Skeletal muscle satellite cell (primary cell): ENCODE measurements around the gene OXNAD1.

Experiments
- H3K27me3 ChIP-seq: 2 replicates; pipeline ENCODE4 v1.7.0; 2013; ENCODE audit warnings: low read length; ENCODE audit not compliant: control insufficient read depth, insufficient read depth
- H3K36me3 ChIP-seq: 2 replicates; pipeline ENCODE4 v1.7.0; 2013; ENCODE audit warnings: mild to moderate bottlenecking, control low read depth, low read length; ENCODE audit not compliant: insufficient read depth
- H3K4me1 ChIP-seq: 2 replicates; pipeline ENCODE4 v1.7.0; 2013; ENCODE audit warnings: low read length; ENCODE audit not compliant: control insufficient read depth, insufficient read depth
- H3K4me2 ChIP-seq: 2 replicates; pipeline ENCODE4 v1.7.0; 2013; ENCODE audit warnings: mild to moderate bottlenecking, low read length
- H3K4me3 ChIP-seq: 2 replicates; pipeline ENCODE4 v1.7.0; 2013; ENCODE audit warnings: low read length
- H3K9ac ChIP-seq: 2 replicates; pipeline ENCODE4 v1.7.0; 2013; ENCODE audit warnings: mild to moderate bottlenecking, low read depth, low read length, moderate library complexity
- H3K9me3 ChIP-seq: replicated peaks from 2 replicates; pipeline ENCODE4 v1.7.0; 2013; ENCODE audit warnings: mild to moderate bottlenecking, control low read depth, low read length

Gene OXNAD1

GRCh38 chr3:16322189-16322588 is 57.2 kb downstream of the OXNAD1 start:
- Histone ChIP-seq H3K9me3 (no peaks in the 10 kb centered on the region), H3K4me3 (no peak overlapping the region), H3K4me1 (no peaks in the 10 kb centered on the region), H3K27me3 (no peaks in the 10 kb centered on the region), H3K36me3 (peaks cover 61% of the 10 kb centered on the region), H3K9ac (no peak overlapping the region), H3K4me2 (no peak overlapping the region)

- H3K9me3 ChIP-seq: no peaks in the 10 kb centered on the region
- no peak overlapping the region for H3K4me2 ChIP-seq
- no peaks in the 10 kb centered on the region for H3K27me3 ChIP-seq
- no peak overlapping the region for H3K9ac ChIP-seq
- no peak overlapping the region for H3K4me3 ChIP-seq
- H3K36me3 ChIP-seq: peaks cover 60% of the 10 kb centered on the region
- no peaks in the 10 kb centered on the region for H3K4me1 ChIP-seq
Observed at GRCh38 chr3:16323737-16324136, 58.7 kb downstream of the OXNAD1 start.

GRCh38 chr3:16325850-16326249 is 60.8 kb downstream of the OXNAD1 start:
- Histone ChIP-seq H3K9me3 (no peaks in the 10 kb centered on the region), H3K36me3 (peaks cover 40% of the 10 kb centered on the region)

GRCh38 chr3:16326724-16327349 is 61.8 kb downstream of the OXNAD1 start:
- Histone ChIP-seq H3K27me3 (no peaks in the 10 kb centered on the region), H3K9ac (no peak overlapping the region)

More at GRCh38 chr3:16325850-16326249, 60.8 kb downstream of the OXNAD1 start:
- no peaks in the 10 kb centered on the region for H3K4me1 ChIP-seq
- no peak overlapping the region for H3K4me3 ChIP-seq
- H3K9ac ChIP-seq: no peak overlapping the region
- no peaks in the 10 kb centered on the region for H3K27me3 ChIP-seq
- H3K4me2 ChIP-seq: no peak overlapping the region

GRCh38 chr3:16328124-16328523 is 63.1 kb downstream of the OXNAD1 start:
- Histone ChIP-seq H3K9me3 (no peaks in the 10 kb centered on the region), H3K4me1 (peaks cover 9% of the 10 kb centered on the region), H3K36me3 (peaks cover 18% of the 10 kb centered on the region), H3K4me3 (no peak overlapping the region), H3K9ac (no peak overlapping the region), H3K4me2 (no peak overlapping the region), H3K27me3 (no peaks in the 10 kb centered on the region)

More at GRCh38 chr3:16326724-16327349, 61.8 kb downstream of the OXNAD1 start:
- Histone ChIP-seq H3K4me3 (no peak overlapping the region), H3K9me3 (no peaks in the 10 kb centered on the region), H3K4me1 (no peaks in the 10 kb centered on the region), H3K4me2 (no peak overlapping the region), H3K36me3 (peaks cover 30% of the 10 kb centered on the region)

GRCh38 chr3:16329036-16329825 is 64.2 kb downstream of the OXNAD1 start:
- H3K4me3 ChIP-seq: no peak overlapping the region
- no peaks in the 10 kb centered on the region for H3K9me3 ChIP-seq
- H3K27me3 ChIP-seq: no peaks in the 10 kb centered on the region
- peaks cover 15% of the 10 kb centered on the region for H3K4me1 ChIP-seq
- H3K9ac ChIP-seq: no peak overlapping the region
- H3K36me3 ChIP-seq: peaks cover 12% of the 10 kb centered on the region
- no peak overlapping the region for H3K4me2 ChIP-seq

- no peak overlapping the region for H3K9ac ChIP-seq
- no peak overlapping the region for H3K4me2 ChIP-seq
- H3K27me3 ChIP-seq: no peaks in the 10 kb centered on the region
- H3K9me3 ChIP-seq: no peaks in the 10 kb centered on the region
- no peak overlapping the region for H3K4me3 ChIP-seq
- peaks cover 16% of the 10 kb centered on the region for H3K36me3 ChIP-seq
- peaks cover 15% of the 10 kb centered on the region for H3K4me1 ChIP-seq
Observed at GRCh38 chr3:16329826-16330129, 64.8 kb downstream of the OXNAD1 start.

- Histone ChIP-seq H3K4me2 (no peak overlapping the region), H3K27me3 (no peaks in the 10 kb centered on the region), H3K4me3 (no peak overlapping the region), H3K4me1 (peaks cover 15% of the 10 kb centered on the region), H3K9me3 (no peaks in the 10 kb centered on the region), H3K9ac (no peak overlapping the region), H3K36me3 (peaks cover 17% of the 10 kb centered on the region)
Observed at GRCh38 chr3:16330351-16330750, 65.3 kb downstream of the OXNAD1 start.

GRCh38 chr3:16331319-16331883 is 66.4 kb downstream of the OXNAD1 start:
- no peak overlapping the region for H3K4me2 ChIP-seq
- no peak overlapping the region for H3K9ac ChIP-seq
- H3K36me3 ChIP-seq: peaks cover 12% of the 10 kb centered on the region
- no peaks in the 10 kb centered on the region for H3K9me3 ChIP-seq
- H3K27me3 ChIP-seq: no peaks in the 10 kb centered on the region
- no peak overlapping the region for H3K4me3 ChIP-seq
- peaks cover 15% of the 10 kb centered on the region for H3K4me1 ChIP-seq

- H3K36me3 ChIP-seq: peaks cover 19% of the 10 kb centered on the region
Observed at GRCh38 chr3:16332904-16333426, 68.0 kb downstream of the OXNAD1 start.

GRCh38 chr3:16334909-16335308 is 69.9 kb downstream of the OXNAD1 start:
- H3K27me3 ChIP-seq: no peaks in the 10 kb centered on the region
- no peaks in the 10 kb centered on the region for H3K9me3 ChIP-seq
- peaks cover 34% of the 10 kb centered on the region for H3K4me1 ChIP-seq
- H3K4me2 ChIP-seq: no peak overlapping the region
- H3K9ac ChIP-seq: no peak overlapping the region
- H3K4me3 ChIP-seq: no peak overlapping the region
- H3K36me3 ChIP-seq: peaks cover 21% of the 10 kb centered on the region

More at GRCh38 chr3:16332904-16333426, 68.0 kb downstream of the OXNAD1 start:
- Histone ChIP-seq H3K4me3 (peak overlapping the region; percentile 35), H3K4me1 (peaks cover 18% of the 10 kb centered on the region), H3K27me3 (no peaks in the 10 kb centered on the region), H3K9me3 (no peaks in the 10 kb centered on the region), H3K9ac (peak overlapping the region; percentile 27), H3K4me2 (peak overlapping the region; percentile 33)
